ENCODE results near the gene CREB3L2. TPM values are rescaled to one million over a fixed set of nuclear protein-coding genes. Genes with fewer than 3 reads are reported as not detected.

CREB3L2 gene
- total RNA-seq, 2 experiments from 2014 or later, result 22.7 to 79.0 TPM

- Histone ChIP-seq H2AFZ (ENCODE audit: low read length) (no peak overlapping the region), H3K4me2 (ENCODE audit: low read length) (no peak overlapping the region), H3K36me3 (ENCODE audit: insufficient read depth, low read length) (0 out of 2 replicates have a peak, but pooled peaks cover 3% of the 10 kb centered on the region), H3K27ac (ENCODE audit: low read depth, low read length, poor library complexity, severe bottlenecking) (no peak overlapping the region), H3K4me3 (ENCODE audit: low read depth, low read length, poor library complexity, severe bottlenecking) (no peak overlapping the region), H3K9me3 (ENCODE audit: low read length) (no peaks in the 10 kb centered on the region), H4K20me1 (ENCODE audit: insufficient read depth, low read length) (no peaks in the 10 kb centered on the region), H3K9me2 (ENCODE audit: insufficient read depth, low read length) (no peaks in the 10 kb centered on the region), H3K79me2 (ENCODE audit: insufficient read depth, low read depth, low read length) (no peaks in the 10 kb centered on the region), H3K4me1 (ENCODE audit: insufficient read depth, low read length, poor library complexity, severe bottlenecking) (no peaks in the 10 kb centered on the region)
- TF ChIP-seq CTCF (conservative IDR thresholded peaks at IDR 0.05; ENCODE audit: low read length) (no peak), EZH2phosphoT487 (IDR thresholded peaks at IDR 0.05; ENCODE audit: borderline replicate concordance, low read depth, low read length) (no peak)
- ChIA-PET CTCF (ENCODE audit: unreplicated experiment) (no interaction called here), POLR2A (no interaction called here)
- intact Hi-C loops (cut with micrococcal nuclease; ENCODE audit: unreplicated experiment), result no loop called here
- no peak for DNase-seq (ENCODE audit: low spot score)
- BruUV-seq (replicated peaks), result no TSS peak
Observed at GRCh38 chr7:137948845-137949330, 53.0 kb downstream of the CREB3L2 start.

- intact Hi-C loops (cut with micrococcal nuclease; ENCODE audit: unreplicated experiment), result no loop called here
- no peak for DNase-seq (ENCODE audit: low spot score)
- H3K4me3 ChIP-seq (ENCODE audit: low read depth, low read length, poor library complexity, severe bottlenecking), result no peak overlapping the region
- BruUV-seq (replicated peaks), result no TSS peak
- TF ChIP-seq CTCF (conservative IDR thresholded peaks at IDR 0.05; ENCODE audit: low read length) (no peak), EZH2phosphoT487 (IDR thresholded peaks at IDR 0.05; ENCODE audit: borderline replicate concordance, low read depth, low read length) (no peak)
- no peak overlapping the region for H3K4me2 ChIP-seq (ENCODE audit: low read length)
- ChIA-PET POLR2A (interaction anchor here (0.6 to 0.8 kb wide), 2 partner anchors 34 to 55 kb away, joined by 3 to 4 read pairs; no protein-coding TSS in a partner anchor), CTCF (ENCODE audit: unreplicated experiment) (no interaction called here)
- H4K20me1 ChIP-seq (ENCODE audit: insufficient read depth, low read length), result no peaks in the 10 kb centered on the region
- H2AFZ ChIP-seq (ENCODE audit: low read length), result no peak overlapping the region
- no peaks in the 10 kb centered on the region for H3K9me2 ChIP-seq (ENCODE audit: insufficient read depth, low read length)
- no peak overlapping the region for H3K27ac ChIP-seq (ENCODE audit: low read depth, low read length, poor library complexity, severe bottlenecking)
- H3K4me1 ChIP-seq (ENCODE audit: insufficient read depth, low read length, poor library complexity, severe bottlenecking), result no peaks in the 10 kb centered on the region
- H3K79me2 ChIP-seq (ENCODE audit: insufficient read depth, low read depth, low read length), result no peaks in the 10 kb centered on the region
- H3K9me3 ChIP-seq (ENCODE audit: low read length), result no peaks in the 10 kb centered on the region
- H3K36me3 ChIP-seq (ENCODE audit: insufficient read depth, low read length), result 0 out of 2 replicates have a peak, but pooled peaks cover 3% of the 10 kb centered on the region
Observed at GRCh38 chr7:137948083-137948844, 53.6 kb downstream of the CREB3L2 start.

GRCh38 chr7:137947046-137947445 is 54.8 kb downstream of the CREB3L2 start:
- Histone ChIP-seq H2AFZ (ENCODE audit: low read length) (no peak overlapping the region), H3K36me3 (ENCODE audit: insufficient read depth, low read length) (no peaks in the 10 kb centered on the region), H3K4me2 (ENCODE audit: low read length) (no peak overlapping the region), H3K4me1 (ENCODE audit: insufficient read depth, low read length, poor library complexity, severe bottlenecking) (no peaks in the 10 kb centered on the region), H4K20me1 (ENCODE audit: insufficient read depth, low read length) (no peaks in the 10 kb centered on the region), H3K79me2 (ENCODE audit: insufficient read depth, low read depth, low read length) (no peaks in the 10 kb centered on the region), H3K9me3 (ENCODE audit: low read length) (no peaks in the 10 kb centered on the region), H3K9me2 (ENCODE audit: insufficient read depth, low read length) (no peaks in the 10 kb centered on the region), H3K27ac (ENCODE audit: low read depth, low read length, poor library complexity, severe bottlenecking) (no peak overlapping the region), H3K4me3 (ENCODE audit: low read depth, low read length, poor library complexity, severe bottlenecking) (no peak overlapping the region)
- TF ChIP-seq EZH2phosphoT487 (IDR thresholded peaks at IDR 0.05; ENCODE audit: borderline replicate concordance, low read depth, low read length), result no peak
- TF ChIP-seq CTCF (conservative IDR thresholded peaks at IDR 0.05; ENCODE audit: low read length), result no peak
- BruUV-seq (replicated peaks), result no TSS peak
- no peak for DNase-seq (ENCODE audit: low spot score)
- ChIA-PET CTCF (ENCODE audit: unreplicated experiment) (no interaction called here), POLR2A (interaction anchor here (0.5 kb wide), 1 partner anchor 56 kb away, joined by 4 read pairs; no protein-coding TSS in a partner anchor)
- intact Hi-C loops (cut with micrococcal nuclease; ENCODE audit: unreplicated experiment), result no loop called here

Data from OCI-LY7 (cell line).